ENCODE data around the gene NDUFB7.

NDUFB7 gene

GRCh38 chr19:14563989-14564651, 7.7 kb downstream of the NDUFB7 start:
- no peak for TF ChIP-seq GATA1 (IDR thresholded peaks at IDR 0.05; ENCODE audit: low read depth, low read length)
- no peak for TF ChIP-seq POLR2A (IDR thresholded peaks at IDR 0.05; ENCODE audit: low read length)
- DNase-seq: peak; percentile 64 to 79

- TF ChIP-seq POLR2A (IDR thresholded peaks at IDR 0.05; ENCODE audit: low read length): no peak
- TF ChIP-seq GATA1 (IDR thresholded peaks at IDR 0.05; ENCODE audit: low read depth, low read length): no peak
Observed at GRCh38 chr19:14563590-14563926, 8.3 kb downstream of the NDUFB7 start.

GRCh38 chr19:14562660-14563589, 8.9 kb downstream of the NDUFB7 start:
- no peak for DNase-seq
- no peak for TF ChIP-seq POLR2A (IDR thresholded peaks at IDR 0.05; ENCODE audit: low read length)
- TF ChIP-seq GATA1 (IDR thresholded peaks at IDR 0.05; ENCODE audit: low read depth, low read length): no peak

More at GRCh38 chr19:14563590-14563926, 8.3 kb downstream of the NDUFB7 start:
- no peak for DNase-seq

GRCh38 chr19:14561847-14562351, 10.0 kb downstream of the NDUFB7 start:
- no peak for DNase-seq
- TF ChIP-seq GATA1 (IDR thresholded peaks at IDR 0.05; ENCODE audit: low read depth, low read length) (no peak), POLR2A (IDR thresholded peaks at IDR 0.05; ENCODE audit: low read length) (no peak)

- no peak for TF ChIP-seq GATA1 (IDR thresholded peaks at IDR 0.05; ENCODE audit: low read depth, low read length)
- DNase-seq: no peak
Observed at GRCh38 chr19:14561249-14561648, 10.6 kb downstream of the NDUFB7 start.

- DNase-seq: no peak
- TF ChIP-seq POLR2A (IDR thresholded peaks at IDR 0.05; ENCODE audit: low read length) (no peak), GATA1 (IDR thresholded peaks at IDR 0.05; ENCODE audit: low read depth, low read length) (no peak)
Observed at GRCh38 chr19:14560776-14561108, 11.1 kb downstream of the NDUFB7 start.

GRCh38 chr19:14559916-14560775, 11.7 kb downstream of the NDUFB7 start:
- TF ChIP-seq POLR2A (IDR thresholded peaks at IDR 0.05; ENCODE audit: low read length): no peak

GRCh38 chr19:14558370-14559066, 13.3 kb downstream of the NDUFB7 start:
- no peak for DNase-seq
- no peak for TF ChIP-seq GATA1 (IDR thresholded peaks at IDR 0.05; ENCODE audit: low read depth, low read length)
- no peak for TF ChIP-seq POLR2A (IDR thresholded peaks at IDR 0.05; ENCODE audit: low read length)

More at GRCh38 chr19:14559916-14560775, 11.7 kb downstream of the NDUFB7 start:
- DNase-seq: no peak

GRCh38 chr19:14556662-14557188, 15.1 kb downstream of the NDUFB7 start:
- TF ChIP-seq POLR2A (IDR thresholded peaks at IDR 0.05; ENCODE audit: low read length): no peak
- TF ChIP-seq GATA1 (IDR thresholded peaks at IDR 0.05; ENCODE audit: low read depth, low read length): no peak
- peak; percentile 87 to 92 for DNase-seq

- TF ChIP-seq GATA1 (IDR thresholded peaks at IDR 0.05; ENCODE audit: low read depth, low read length): no peak
- no peak for TF ChIP-seq POLR2A (IDR thresholded peaks at IDR 0.05; ENCODE audit: low read length)
- no peak for DNase-seq
Observed at GRCh38 chr19:14555918-14556661, 15.8 kb downstream of the NDUFB7 start.

- no peak for DNase-seq
- TF ChIP-seq POLR2A (IDR thresholded peaks at IDR 0.05; ENCODE audit: low read length) (no peak), GATA1 (IDR thresholded peaks at IDR 0.05; ENCODE audit: low read depth, low read length) (no peak)
Observed at GRCh38 chr19:14554382-14554812, 17.5 kb downstream of the NDUFB7 start.

- TF ChIP-seq POLR2A (IDR thresholded peaks at IDR 0.05; ENCODE audit: low read length): no peak
- TF ChIP-seq GATA1 (IDR thresholded peaks at IDR 0.05; ENCODE audit: low read depth, low read length): no peak
- no peak for DNase-seq
Observed at GRCh38 chr19:14553939-14554243, 18.0 kb downstream of the NDUFB7 start.
